Neuronal stem cell (in vitro differentiated cells): ENCODE results near the gene APC2.

Source experiments
- DNase-seq: peaks from one replicate; pipeline ENCODE4 v3.0.0-alpha.2; 2013; ENCODE audit warnings: low spot score
- H2AFZ ChIP-seq: one replicate; pipeline ENCODE4 v1.6.1; 2013; ENCODE audit warnings: mild to moderate bottlenecking, low read length, inconsistent platforms
- H2AK5ac ChIP-seq: 2 replicates; pipeline ENCODE4 v1.6.1; 2013; ENCODE audit warnings: low read depth, mild to moderate bottlenecking, inconsistent platforms, low read length, moderate library complexity, mixed read lengths
- H2BK120ac ChIP-seq: 2 replicates; pipeline ENCODE4 v1.6.1; 2013; ENCODE audit warnings: low read depth, mild to moderate bottlenecking, inconsistent platforms, low read length, moderate library complexity, mixed read lengths
- H2BK12ac ChIP-seq: one replicate; pipeline ENCODE4 v1.6.1; 2013; ENCODE audit warnings: low read length, inconsistent platforms
- H2BK15ac ChIP-seq: 2 replicates; pipeline ENCODE4 v1.6.1; 2013; ENCODE audit warnings: mild to moderate bottlenecking, low read length, inconsistent platforms, mixed read lengths
- H2BK5ac ChIP-seq: one replicate; pipeline ENCODE4 v1.6.1; 2013; ENCODE audit warnings: inconsistent platforms, mild to moderate bottlenecking, low read length, moderate library complexity
- H3K14ac ChIP-seq: one replicate; pipeline ENCODE4 v1.6.1; 2013; ENCODE audit warnings: low read length, inconsistent platforms
- H3K18ac ChIP-seq: 2 replicates; pipeline ENCODE4 v1.6.1; 2013; ENCODE audit warnings: low read length, inconsistent platforms
- H3K23ac ChIP-seq: 2 replicates; pipeline ENCODE4 v1.6.1; 2013; ENCODE audit warnings: low read depth, mild to moderate bottlenecking, mixed read lengths, low read length, inconsistent platforms; ENCODE audit not compliant: poor library complexity
- H3K27ac ChIP-seq: replicated peaks from 3 replicates; pipeline ENCODE4 v1.5.1; 2013; ENCODE audit warnings: low read length, inconsistent platforms
- H3K27me3 ChIP-seq, 3 experiments: 2 replicates each; pipeline ENCODE4 v1.6.1; 2013; ENCODE audit warnings: low read length in 3 of 3, mild to moderate bottlenecking in 2 of 3, inconsistent platforms in 1 of 3, low read depth in 1 of 3, mixed read lengths in 1 of 3, moderate library complexity in 1 of 3; ENCODE audit not compliant: control insufficient read depth in 3 of 3, insufficient read depth in 3 of 3
- H3K36me3 ChIP-seq, 2 donors: replicated peaks in 1 of 2; 2 replicates each; pipeline ENCODE4 v1.6.1; 2013; ENCODE audit warnings: low read length in 2 of 2; ENCODE audit not compliant: control insufficient read depth in 2 of 2, insufficient read depth in 2 of 2
- H3K4ac ChIP-seq: 2 replicates; pipeline ENCODE4 v1.6.1; 2013; ENCODE audit warnings: inconsistent platforms, mild to moderate bottlenecking, low read length, moderate library complexity
- H3K4me1 ChIP-seq, 2 donors: 1 replicate in 1 of 2; 2 replicates in 1 of 2; pipeline ENCODE4 v1.6.1; 2013; ENCODE audit warnings: low read length in 2 of 2, low read depth in 1 of 2; ENCODE audit not compliant: control insufficient read depth in 2 of 2, insufficient read depth in 1 of 2
- H3K4me2 ChIP-seq: one replicate; pipeline ENCODE4 v1.6.1; 2013; ENCODE audit warnings: mild to moderate bottlenecking, low read length, inconsistent platforms; ENCODE audit not compliant: insufficient read depth, poor library complexity, severe bottlenecking
- H3K4me3 ChIP-seq, 2 donors: 2 replicates each; pipeline ENCODE4 v1.5.1; 2013; ENCODE audit warnings: low read length in 2 of 2, mild to moderate bottlenecking in 2 of 2, inconsistent platforms in 1 of 2, moderate library complexity in 1 of 2
- H3K79me1 ChIP-seq: one replicate; pipeline ENCODE4 v1.6.1; 2013; ENCODE audit warnings: low read depth, mild to moderate bottlenecking, inconsistent platforms, low read length, moderate library complexity
- H3K9ac ChIP-seq: one replicate; pipeline ENCODE4 v1.6.1; 2013; ENCODE audit warnings: mild to moderate bottlenecking, low read depth, low read length, inconsistent platforms; ENCODE audit not compliant: poor library complexity
- H3K9me3 ChIP-seq, 2 donors: replicated peaks in 1 of 2; 2 replicates each; pipeline versions ENCODE3 to v1.6.1; 2013; ENCODE audit warnings: low read length in 2 of 2, mild to moderate bottlenecking in 2 of 2, inconsistent platforms in 1 of 2, low read depth in 1 of 2, mixed read lengths in 1 of 2, moderate library complexity in 1 of 2; ENCODE audit not compliant: control insufficient read depth in 2 of 2, insufficient read depth in 1 of 2
- H4K8ac ChIP-seq: one replicate; pipeline ENCODE4 v1.6.1; 2013; ENCODE audit warnings: low read depth, mild to moderate bottlenecking, inconsistent platforms, low read length, moderate library complexity
- H4K91ac ChIP-seq: one replicate; pipeline ENCODE4 v1.6.1; 2013; ENCODE audit warnings: low read length, low read depth, mild to moderate bottlenecking, inconsistent platforms; ENCODE audit not compliant: poor library complexity
- WGBS, 2 donors: extraction: QIAGEN DNeasy Blood & Tissue Kit; methylation state at CpG; one replicate each; pipeline ENCODE4 v1.1.7; 2013; ENCODE audit warnings: missing lambda C conversion rate in 2 of 2, mixed read lengths in 1 of 2; ENCODE audit not compliant: insufficient read length in 2 of 2, insufficient replicate concordance in 1 of 2; ENCODE audit errors: extremely low coverage in 2 of 2; 5-methylcytosine and 5-hydroxymethylcytosine counted together

APC2 gene

DNA sequence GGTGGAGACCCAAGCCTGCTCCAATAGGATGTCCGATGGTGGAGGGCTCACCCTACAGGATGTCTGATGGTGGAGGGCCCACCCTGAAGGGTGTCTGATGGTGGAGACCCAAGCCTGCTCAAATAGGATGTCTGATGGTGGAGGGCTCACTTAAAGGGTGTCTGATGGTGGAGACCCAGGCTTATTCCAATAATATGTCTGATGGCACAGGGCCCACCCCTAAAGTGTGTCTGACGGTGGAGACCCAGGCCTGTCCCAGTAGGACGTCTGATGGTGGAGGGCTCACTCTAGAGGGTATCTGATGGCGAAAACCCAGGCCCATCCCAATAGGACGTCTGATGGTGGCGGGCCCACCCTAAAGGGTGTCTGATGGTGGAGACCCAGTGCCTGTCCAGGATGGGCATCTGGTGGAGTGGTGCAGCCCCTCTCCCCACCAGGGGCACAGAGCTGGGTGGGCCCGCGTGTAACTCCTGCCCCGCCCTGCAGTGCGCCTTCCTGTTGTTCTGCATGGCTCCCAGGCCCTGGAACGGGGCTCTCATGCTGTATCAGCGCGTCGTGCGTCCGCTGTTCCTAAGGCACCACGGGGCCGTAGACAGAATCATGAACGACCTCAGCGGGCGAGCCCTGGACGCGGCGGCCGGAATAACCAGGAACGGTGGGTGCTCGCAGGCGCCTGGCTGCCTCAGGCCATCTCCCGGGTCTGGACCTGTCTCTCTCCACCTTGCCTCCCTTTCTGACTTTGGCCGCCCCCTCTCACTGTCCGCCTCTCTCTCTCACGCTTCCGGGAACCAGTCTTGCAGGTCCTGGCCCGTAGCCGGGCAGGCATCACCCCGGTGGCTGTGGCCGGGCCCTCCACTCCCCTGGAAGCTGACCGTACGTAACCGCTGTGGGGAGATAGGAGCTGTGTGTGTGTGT is 46.1 kb downstream of the APC2 start:
- Histone ChIP-seq H2BK5ac (peak overlapping the region; percentile 44), H3K23ac (peak overlapping the region; percentile 29), H4K8ac (no peak overlapping the region), H2BK12ac (no peak overlapping the region), H3K4me2 (no peak overlapping the region), H4K91ac (no peak overlapping the region), H3K36me3 (no peaks in the 10 kb centered on the region), H2AFZ (no peak overlapping the region), H2AK5ac (peak overlapping the region; percentile 96), H2BK15ac (peak overlapping the region; percentile 67), H3K4ac (no peak overlapping the region), H3K4me3 (no peak overlapping the region), H3K9me3 (no peaks in the 10 kb centered on the region), H3K4me1 (peaks cover 15% of the 10 kb centered on the region in 2 donors), H3K27me3 (peaks cover 3 to 18% (median 14%) of the 10 kb centered on the region in 3 experiments), H3K9ac (no peak overlapping the region), H3K79me1 (no peaks in the 10 kb centered on the region), H3K18ac (peak overlapping the region; percentile 28), H2BK120ac (no peak overlapping the region), H3K14ac (no peak overlapping the region), H3K27ac (no peak overlapping the region)
- no peak for DNase-seq
- no CpG with 5 or more reads among the region's 40 CpGs for WGBS, 2 donors

DNA sequence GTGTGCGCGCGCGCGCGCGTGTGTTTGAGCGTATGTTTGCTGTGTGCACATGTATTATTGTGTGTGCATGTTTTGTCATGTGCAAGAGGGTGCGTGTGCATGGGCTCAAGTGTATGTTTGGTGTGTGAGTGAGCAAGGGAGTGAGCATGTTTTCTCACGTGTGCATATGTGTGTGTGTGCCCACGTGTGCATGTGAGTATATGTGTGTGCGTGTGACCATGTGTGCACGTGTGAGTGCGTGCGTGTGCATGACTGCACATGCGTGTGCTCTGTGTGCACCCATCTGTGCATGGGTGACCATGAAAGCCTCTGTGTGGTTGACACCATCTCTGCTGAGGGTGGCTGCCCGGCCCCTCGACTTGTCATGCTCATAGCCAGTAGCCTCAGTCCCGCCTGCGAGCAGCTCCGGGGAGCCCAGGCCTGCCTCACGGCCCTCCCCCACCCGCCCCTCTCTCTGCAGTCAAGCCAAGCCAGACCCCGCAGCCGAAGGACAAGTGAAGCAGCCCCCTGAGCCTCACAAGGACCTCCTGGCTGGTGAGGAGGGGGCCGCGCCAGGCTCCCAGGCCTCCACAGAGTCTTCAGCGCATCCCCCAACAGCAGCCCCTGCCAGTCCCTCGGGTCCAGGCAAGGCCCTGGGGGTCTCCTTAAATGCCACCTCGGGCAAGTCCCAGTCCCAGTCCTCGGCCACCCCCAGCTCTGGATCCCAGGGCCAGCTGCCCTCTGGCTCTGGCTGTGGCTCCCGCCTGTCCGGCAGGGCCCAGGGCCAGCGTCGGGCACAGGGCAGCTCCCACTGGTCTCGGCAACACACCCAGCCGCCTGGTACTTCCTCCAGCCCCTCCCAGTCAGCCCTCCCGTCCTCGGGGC is 47.0 kb downstream of the APC2 start:
- peaks cover 0 to 2% of the 10 kb centered on the region in 2 donors for H3K9me3 ChIP-seq
- no peak overlapping the region for H3K9ac ChIP-seq
- peak overlapping the region; percentile 96 for H2AK5ac ChIP-seq
- H3K4me1 ChIP-seq, result peaks cover 7 to 12% of the 10 kb centered on the region in 2 donors
- no peak for DNase-seq
- peak overlapping the region; percentile 62 for H2BK15ac ChIP-seq
- H3K4ac ChIP-seq, result no peak overlapping the region
- no peak overlapping the region for H3K4me2 ChIP-seq
- peak overlapping the region; percentile 89 for H3K18ac ChIP-seq
- H3K14ac ChIP-seq, result peak overlapping the region; percentile 67
- no peaks in the 10 kb centered on the region for H3K36me3 ChIP-seq
- peak overlapping the region; percentile 29 for H3K23ac ChIP-seq
- H3K27ac ChIP-seq, result no peak overlapping the region
- no peak overlapping the region for H4K8ac ChIP-seq
- H2BK120ac ChIP-seq, result no peak overlapping the region
- H4K91ac ChIP-seq, result peak overlapping the region; percentile 43
- H3K4me3 ChIP-seq, result peak overlapping the region in 1 of 2 donors; percentile 51
- H2BK12ac ChIP-seq, result peak overlapping the region; percentile 95
- H3K27me3 ChIP-seq, result peaks cover 0 to 10% (median 6%) of the 10 kb centered on the region in 3 experiments
- H2AFZ ChIP-seq, result no peak overlapping the region
- WGBS, 2 donors, result no CpG with 5 or more reads among the region's 39 CpGs
- H2BK5ac ChIP-seq, result peak overlapping the region; percentile 63
- H3K79me1 ChIP-seq, result no peaks in the 10 kb centered on the region

DNA sequence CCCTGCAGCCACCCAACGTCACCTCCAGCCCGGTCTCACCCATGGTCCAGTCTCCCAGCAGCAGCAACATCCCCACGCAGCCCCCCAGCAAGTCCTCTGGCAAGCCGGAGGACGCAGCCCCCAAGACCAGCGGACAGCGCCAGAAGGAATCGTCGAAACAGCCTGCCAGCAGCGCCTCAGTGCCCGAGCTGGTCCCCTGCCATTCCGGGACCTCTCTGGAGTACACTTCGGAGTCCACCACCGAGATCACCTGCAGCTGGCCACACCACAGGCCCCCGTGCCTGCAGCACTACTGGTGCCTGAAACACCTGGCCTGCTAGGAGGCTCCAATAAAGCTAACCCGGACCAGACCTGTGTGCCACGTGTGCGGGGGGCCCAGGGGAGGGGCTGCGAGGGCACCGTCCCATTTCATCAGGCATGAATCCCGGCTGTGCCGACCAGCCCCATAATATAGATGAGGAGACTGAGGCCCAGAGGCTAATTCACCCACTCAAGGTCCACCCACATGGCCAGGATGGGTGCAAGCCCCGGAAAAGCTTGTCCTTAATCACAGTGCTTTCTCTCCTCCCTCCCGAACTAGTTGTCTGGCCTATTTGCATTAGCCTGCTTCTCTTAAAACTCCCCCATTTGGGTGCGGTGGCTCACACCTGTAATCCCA is 47.8 kb downstream of the APC2 start:
- H3K36me3 ChIP-seq, result no peaks in the 10 kb centered on the region
- no peak overlapping the region for H4K8ac ChIP-seq
- H3K18ac ChIP-seq, result peak overlapping the region; percentile 89
- H2AK5ac ChIP-seq, result peak overlapping the region; percentile 96
- H3K9ac ChIP-seq, result no peak overlapping the region
- peak overlapping the region; percentile 12 for H2BK12ac ChIP-seq
- H2AFZ ChIP-seq, result no peak overlapping the region
- peaks cover 6 to 8% of the 10 kb centered on the region in 2 donors for H3K4me1 ChIP-seq
- H2BK120ac ChIP-seq, result no peak overlapping the region
- H3K23ac ChIP-seq, result no peak overlapping the region
- H3K27me3 ChIP-seq, result peaks cover 0 to 4% (median 2%) of the 10 kb centered on the region in 3 experiments
- peak overlapping the region; percentile 62 for H2BK15ac ChIP-seq
- H3K4me2 ChIP-seq, result no peak overlapping the region
- H3K4ac ChIP-seq, result no peak overlapping the region
- H3K4me3 ChIP-seq, result no peak overlapping the region
- no peak for DNase-seq
- H3K14ac ChIP-seq, result no peak overlapping the region
- peaks cover 0 to 2% of the 10 kb centered on the region in 2 donors for H3K9me3 ChIP-seq
- WGBS, 2 donors, result no CpG with 5 or more reads among the region's 25 CpGs
- no peak overlapping the region for H3K27ac ChIP-seq
- H2BK5ac ChIP-seq, result peak overlapping the region; percentile 63
- H4K91ac ChIP-seq, result no peak overlapping the region
- H3K79me1 ChIP-seq, result no peaks in the 10 kb centered on the region
